Osteocyte (in vitro differentiated cells): ENCODE data around the gene RAP1GAP2. TPM values are rescaled to one million over a fixed set of nuclear protein-coding genes. Genes with fewer than 3 reads are reported as not detected.

ENCODE experiments used
- DNase-seq: peaks from one replicate; pipeline ENCODE4 v3.0.0; 2021; ENCODE audit warnings: mixed read lengths; ENCODE audit not compliant: unreplicated experiment; ENCODE audit errors: extremely low spot score
- H3K27ac Mint-ChIP-seq: one replicate; pipeline ENCODE4 v1.8.0; 2021; ENCODE audit warnings: mild to moderate bottlenecking, mixed read lengths; ENCODE audit not compliant: unreplicated experiment
- H3K27me3 Mint-ChIP-seq: one replicate; pipeline ENCODE4 v1.8.0; 2021; ENCODE audit warnings: mixed read lengths; ENCODE audit not compliant: unreplicated experiment
- H3K36me3 Mint-ChIP-seq: one replicate; pipeline ENCODE4 v1.8.0; 2021; ENCODE audit warnings: mixed read lengths; ENCODE audit not compliant: unreplicated experiment
- H3K4me1 Mint-ChIP-seq: one replicate; pipeline ENCODE4 v1.8.0; 2021; ENCODE audit warnings: mixed read lengths; ENCODE audit not compliant: unreplicated experiment
- H3K4me3 Mint-ChIP-seq: one replicate; pipeline ENCODE4 v1.8.0; 2021; ENCODE audit warnings: mild to moderate bottlenecking, moderate library complexity, mixed read lengths; ENCODE audit not compliant: unreplicated experiment
- H3K9me3 Mint-ChIP-seq: one replicate; pipeline ENCODE4 v1.8.0; 2021; ENCODE audit warnings: mixed read lengths; ENCODE audit not compliant: unreplicated experiment
- total RNA-seq: library from RNA; stranded (reverse); gene quantifications from 2 replicates; pipeline ENCODE4 v1.2.1, GENCODE V29; 2021
- TF ChIP-seq, protein P1 (sequence below): fragments of 200-600 bp; sonication (generic); IDR thresholded peaks from 2 replicates; pipeline ENCODE4 v1.5.0; 2021; ENCODE audit warnings: antibody characterized with exemption, mild to moderate bottlenecking, moderate library complexity

RAP1GAP2 gene
- total RNA-seq, 1 donor from 2014 or later, result 6.3 TPM

DNA sequence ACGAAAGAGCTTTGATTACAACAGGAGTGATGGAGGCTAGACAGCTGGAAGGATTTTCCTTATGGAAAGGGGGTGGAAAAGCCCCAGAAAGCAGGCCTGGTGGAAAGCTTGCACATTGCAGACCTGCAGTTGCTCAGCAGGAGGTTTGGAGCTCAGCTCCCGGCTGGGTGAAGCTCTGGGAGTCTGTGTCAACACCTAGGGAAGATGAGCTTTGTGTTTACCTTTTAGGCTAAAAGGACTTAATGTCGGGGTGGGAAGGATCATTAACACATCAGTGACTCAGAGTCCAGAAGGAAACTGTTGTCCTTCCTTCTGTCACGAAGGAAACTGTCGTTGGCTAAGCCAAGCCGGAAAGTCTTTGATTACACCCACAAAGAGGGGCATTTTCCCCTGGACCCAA is 48.2 kb downstream of the RAP1GAP2 start:
- Mint-ChIP-seq H3K4me1 (peaks cover 17% of the 10 kb centered on the region), H3K27ac (no peak overlapping the region), H3K27me3 (peaks cover 3% of the 10 kb centered on the region), H3K36me3 (no peaks in the 10 kb centered on the region), H3K9me3 (no peaks in the 10 kb centered on the region), H3K4me3 (no peak overlapping the region)
- TF ChIP-seq, protein P1, sequence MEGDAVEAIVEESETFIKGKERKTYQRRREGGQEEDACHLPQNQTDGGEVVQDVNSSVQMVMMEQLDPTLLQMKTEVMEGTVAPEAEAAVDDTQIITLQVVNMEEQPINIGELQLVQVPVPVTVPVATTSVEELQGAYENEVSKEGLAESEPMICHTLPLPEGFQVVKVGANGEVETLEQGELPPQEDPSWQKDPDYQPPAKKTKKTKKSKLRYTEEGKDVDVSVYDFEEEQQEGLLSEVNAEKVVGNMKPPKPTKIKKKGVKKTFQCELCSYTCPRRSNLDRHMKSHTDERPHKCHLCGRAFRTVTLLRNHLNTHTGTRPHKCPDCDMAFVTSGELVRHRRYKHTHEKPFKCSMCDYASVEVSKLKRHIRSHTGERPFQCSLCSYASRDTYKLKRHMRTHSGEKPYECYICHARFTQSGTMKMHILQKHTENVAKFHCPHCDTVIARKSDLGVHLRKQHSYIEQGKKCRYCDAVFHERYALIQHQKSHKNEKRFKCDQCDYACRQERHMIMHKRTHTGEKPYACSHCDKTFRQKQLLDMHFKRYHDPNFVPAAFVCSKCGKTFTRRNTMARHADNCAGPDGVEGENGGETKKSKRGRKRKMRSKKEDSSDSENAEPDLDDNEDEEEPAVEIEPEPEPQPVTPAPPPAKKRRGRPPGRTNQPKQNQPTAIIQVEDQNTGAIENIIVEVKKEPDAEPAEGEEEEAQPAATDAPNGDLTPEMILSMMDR, result no peak
- no peak for DNase-seq

DNA sequence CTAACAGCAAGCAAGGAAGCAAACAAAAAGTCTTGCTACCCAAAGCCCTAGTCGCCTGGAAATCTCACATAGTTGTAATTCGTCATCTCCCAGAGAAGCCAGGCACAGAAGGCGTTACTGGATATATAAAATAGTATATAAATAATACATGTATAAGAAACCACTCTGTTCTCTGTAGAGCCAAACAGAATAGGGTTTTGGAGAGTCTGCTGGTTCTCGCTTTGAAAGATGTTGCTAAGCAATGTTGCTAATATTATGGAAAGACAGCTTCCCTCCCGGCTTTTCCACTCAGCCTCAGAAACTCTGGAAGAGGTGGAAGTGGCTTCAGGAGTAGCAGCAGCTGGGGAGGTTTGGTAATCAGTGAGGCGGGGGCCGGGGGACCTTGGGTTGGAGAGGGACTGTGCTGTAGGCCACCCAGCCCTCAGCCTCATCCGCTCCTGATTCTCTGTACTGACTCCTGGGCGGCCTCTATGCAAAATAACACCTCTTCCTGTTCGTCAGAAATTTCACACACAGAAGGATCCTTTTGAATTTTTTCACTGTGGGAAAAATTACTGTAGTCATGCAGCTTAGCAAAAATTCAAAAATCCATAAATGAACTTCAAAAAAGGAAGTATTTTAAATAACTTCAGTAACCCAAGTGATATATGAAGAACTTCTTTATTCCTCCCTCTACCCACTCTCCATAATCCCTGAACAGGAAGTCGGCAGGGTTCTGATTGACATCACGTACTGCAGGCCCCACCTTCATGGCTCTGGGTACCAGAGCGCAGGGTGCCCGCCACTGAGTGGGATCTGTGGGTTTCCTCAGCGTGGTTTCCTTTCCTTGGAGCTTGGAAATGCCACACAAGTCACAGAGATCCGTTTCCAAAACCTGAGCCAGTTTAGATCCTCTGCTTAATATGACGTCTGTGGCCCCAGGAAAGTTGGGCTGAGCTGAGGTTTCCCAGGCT is 51.4 kb downstream of the RAP1GAP2 start:
- Mint-ChIP-seq H3K27me3 (peaks cover 3% of the 10 kb centered on the region), H3K9me3 (no peaks in the 10 kb centered on the region), H3K36me3 (no peaks in the 10 kb centered on the region), H3K4me1 (peaks cover 17% of the 10 kb centered on the region), H3K4me3 (no peak overlapping the region), H3K27ac (peak overlapping the region; percentile 31)
- no peak for DNase-seq
- TF ChIP-seq, protein P1, result no peak

DNA sequence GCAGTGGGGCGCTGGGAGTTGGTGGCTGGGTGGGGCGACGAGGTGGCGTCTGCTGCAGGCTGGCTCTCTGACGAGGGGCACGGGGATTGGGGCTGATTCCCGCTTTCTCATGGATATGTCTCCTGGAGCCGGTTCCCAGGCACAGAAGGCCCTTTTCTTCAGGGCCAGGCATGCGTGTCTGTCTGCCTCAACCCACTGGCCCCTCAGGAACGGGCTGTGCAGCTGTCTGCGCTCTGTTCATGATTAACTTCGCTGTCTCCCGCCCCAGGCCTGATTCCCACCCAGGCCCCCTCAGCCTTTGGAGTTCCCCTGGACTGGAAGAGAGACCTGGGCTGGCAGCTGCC is 53.1 kb downstream of the RAP1GAP2 start:
- no peak overlapping the region for H3K4me3 Mint-ChIP-seq
- peak overlapping the region; percentile 10 for H3K27ac Mint-ChIP-seq
- no peaks in the 10 kb centered on the region for H3K36me3 Mint-ChIP-seq
- H3K4me1 Mint-ChIP-seq, result peaks cover 15% of the 10 kb centered on the region
- TF ChIP-seq, protein P1, result no peak
- DNase-seq, result no peak
- H3K27me3 Mint-ChIP-seq, result peaks cover 3% of the 10 kb centered on the region
- no peaks in the 10 kb centered on the region for H3K9me3 Mint-ChIP-seq

GRCh38 chr17:2850991-2851390 is 54.8 kb downstream of the RAP1GAP2 start:
- no peaks in the 10 kb centered on the region for H3K9me3 Mint-ChIP-seq
- no peak overlapping the region for H3K27ac Mint-ChIP-seq
- H3K36me3 Mint-ChIP-seq, result no peaks in the 10 kb centered on the region
- TF ChIP-seq, protein P1, result no peak
- H3K27me3 Mint-ChIP-seq, result peaks cover 3% of the 10 kb centered on the region
- DNase-seq, result no peak
- peaks cover 21% of the 10 kb centered on the region for H3K4me1 Mint-ChIP-seq
- H3K4me3 Mint-ChIP-seq, result no peak overlapping the region

DNA sequence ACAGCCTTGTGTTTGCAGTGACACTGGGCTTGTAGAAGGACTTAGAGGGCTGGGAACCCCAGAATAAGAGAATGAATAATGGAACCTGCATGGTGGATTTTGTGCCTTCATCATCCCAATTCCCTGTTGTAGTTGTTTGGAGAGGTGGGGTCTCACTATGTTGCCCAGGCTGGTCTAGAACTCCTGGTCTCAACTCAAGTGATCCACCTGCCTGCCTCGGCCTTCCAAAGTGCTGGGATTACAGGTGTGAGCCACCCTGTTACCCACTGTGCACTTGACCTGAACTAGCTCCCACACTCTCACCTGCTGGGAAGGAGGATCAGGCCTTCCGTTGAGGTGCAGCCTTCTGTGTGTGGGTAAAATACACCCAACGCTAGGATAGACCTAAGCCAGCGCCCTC is 55.4 kb downstream of the RAP1GAP2 start:
- no peaks in the 10 kb centered on the region for H3K36me3 Mint-ChIP-seq
- H3K9me3 Mint-ChIP-seq, result no peaks in the 10 kb centered on the region
- no peak for DNase-seq
- peaks cover 3% of the 10 kb centered on the region for H3K27me3 Mint-ChIP-seq
- H3K27ac Mint-ChIP-seq, result no peak overlapping the region
- H3K4me1 Mint-ChIP-seq, result peaks cover 21% of the 10 kb centered on the region
- TF ChIP-seq, protein P1, result no peak
- no peak overlapping the region for H3K4me3 Mint-ChIP-seq
